GM12878 (cell line): ENCODE data around the gene MCEMP1. TPM values are rescaled to one million over a fixed set of nuclear protein-coding genes. Genes with fewer than 3 reads are reported as not detected.

Experiments used
- ATAC-seq: fragments of 200-7000 bp; cut with Tn5 transposase; 3 replicates; pipeline ENCODE4 v1.9.1; 2020; ENCODE audit warnings: mild to moderate bottlenecking, moderate library complexity
- BruUV-seq: library from RNA; stranded (reverse); fragments of 400-500 nt; replicated peaks from 2 replicates; lab custom pipeline; 2021; lab: Mats Ljungman, UMichigan
- CTCF ChIA-PET: fragments of 300-600 bp; sonication (Branson Sonifier 250); formaldehyde crosslinking; extraction: SDS; loops from one replicate; lab custom pipeline; 2021; ENCODE audit warnings: inconsistent platforms; lab: Yijun Ruan, JAX
- POLR2A ChIA-PET: fragments of 350-600 bp; formaldehyde crosslinking; extraction: SDS; loops from one replicate; lab custom pipeline; 2021; ENCODE audit warnings: inconsistent platforms; lab: Charles Lee
- RAD21 ChIA-PET: fragments of 300-600 bp; sonication (Branson Sonifier 250); formaldehyde crosslinking; loops from one replicate; lab custom pipeline; 2023; ENCODE audit warnings: antibody characterized with exemption; ENCODE audit not compliant: unreplicated experiment; lab: Charles Lee
- SMC1A ChIA-PET: fragments of 300-600 bp; sonication (Branson Sonifier 250); formaldehyde crosslinking; loops from one replicate; lab custom pipeline; 2023; ENCODE audit not compliant: unreplicated experiment, uncharacterized antibody; lab: Charles Lee
- DNase-seq: peaks from one replicate; pipeline ENCODE4 v3.0.0-alpha.2; 2011; ENCODE audit warnings: low read depth, low spot score
- FAIRE-seq: peaks from 3 replicates; lab custom pipeline; 2011; peaks lifted over from hg19 to GRCh38; lab: Jason Lieb, UNC
- H2AFZ ChIP-seq: 2 replicates; pipeline ENCODE4 v1.6.0; 2011; ENCODE audit warnings: low read depth, low read length, control low read depth; ENCODE audit not compliant: control insufficient read depth
- H3K27ac ChIP-seq: 2 replicates; pipeline ENCODE4 v1.5.1; 2011; ENCODE audit warnings: control low read depth; ENCODE audit not compliant: control insufficient read depth, insufficient read depth
- H3K27me3 ChIP-seq, 2 experiments: replicated peaks in 1 of 2; 2 replicates each; pipeline versions ENCODE4 v1.6.0 to v1.6.1; 2011; ENCODE audit warnings: low read length in 1 of 2; ENCODE audit not compliant: control insufficient read depth in 2 of 2, insufficient read depth in 2 of 2
- H3K36me3 ChIP-seq, 2 experiments: 2 replicates each; pipeline ENCODE4 v1.5.1; 2011; ENCODE audit warnings: low read length in 1 of 2; ENCODE audit not compliant: control insufficient read depth in 2 of 2, insufficient read depth in 2 of 2
- H3K4me1 ChIP-seq: 2 replicates; pipeline ENCODE4 v1.6.1; 2011; ENCODE audit warnings: mild to moderate bottlenecking, low read length, moderate library complexity, mixed read lengths; ENCODE audit not compliant: control insufficient read depth, insufficient read depth
- H3K4me2 ChIP-seq: 2 replicates; pipeline ENCODE4 v1.6.0; 2011; ENCODE audit warnings: control low read depth; ENCODE audit not compliant: control insufficient read depth, insufficient read depth
- H3K4me3 ChIP-seq: fragments of 200-600 bp; sonication (generic); 2 replicates; pipeline ENCODE4 v1.5.1; 2016
- H3K79me2 ChIP-seq: 2 replicates; pipeline ENCODE4 v1.6.0; 2011; ENCODE audit warnings: low read length; ENCODE audit not compliant: control insufficient read depth, insufficient read depth
- H3K9ac ChIP-seq: 2 replicates; pipeline ENCODE4 v1.8.0; 2011; ENCODE audit warnings: low read length, control low read depth, mixed read lengths; ENCODE audit not compliant: control insufficient read depth, insufficient read depth
- H3K9me3 ChIP-seq: replicated peaks from 3 replicates; pipeline ENCODE4 v1.5.1; 2011; ENCODE audit warnings: mild to moderate bottlenecking, low read length; ENCODE audit not compliant: control insufficient read depth, insufficient read depth
- H4K20me1 ChIP-seq: 2 replicates; pipeline ENCODE4 v1.6.0; 2011; ENCODE audit not compliant: control insufficient read depth, insufficient read depth
- HCFC1 ChIP-seq: fragments of 150-350 bp; IDR thresholded peaks from 2 replicates; pipeline ENCODE4 v1.6.1; 2014; ENCODE audit warnings: low read length
- KAT2A ChIP-seq: conservative IDR thresholded peaks from 2 replicates; pipeline ENCODE4 v1.6.1; 2011; ENCODE audit warnings: low read depth, low read length; ENCODE audit not compliant: control insufficient read depth
- POLR2A ChIP-seq: IDR thresholded peaks from 2 replicates; pipeline ENCODE4 v1.6.1; 2011; ENCODE audit warnings: low read depth, mild to moderate bottlenecking, low read length
- WGBS: methylation state at CpG from one replicate; pipeline ENCODE4 v1.1.6; 2016; ENCODE audit warnings: low lambda C conversion rate; ENCODE audit not compliant: insufficient replicate concordance, insufficient coverage; ENCODE audit errors: missing lambda C conversion rate; 5-methylcytosine and 5-hydroxymethylcytosine counted together
- in situ Hi-C: fragments of 300-500 bp; cut with MboI; formaldehyde crosslinking; loops from 9 replicates; pipeline ENCODE4 v1.14.3; 2018; ENCODE audit warnings: mixed read lengths
- intact Hi-C: fragments of 100-400 bp; cut with micrococcal nuclease; formaldehyde crosslinking; loops from one replicate; pipeline ENCODE4 v1.14.2; 2022; ENCODE audit not compliant: unreplicated experiment
- polyA plus RNA-seq, 11 experiments: library from polyadenylated mRNA; depleted of rRNA in 4 of 11; unstranded in 6 of 11; stranded (reverse) in 5 of 11; fragments of >200 nt; fragmentation: Nextera tagmentation in 4 of 11; fragmentation: Illumina TruSeq in 1 of 11; extraction: Ambion mirVana in 4 of 11; extraction: Trizol in 1 of 11; gene quantifications; 1 replicate in 1 of 11; 2 replicates in 10 of 11; pipeline versions ENCODE4 v1.2.1 to v1.2.3, GENCODE V29; 2011 to 2016; ENCODE audit warnings: inconsistent platforms in 2 of 11, missing spikeins in 2 of 11, low read depth in 1 of 11
- total RNA-seq, 4 experiments: library from RNA; depleted of rRNA in 3 of 4; stranded (reverse); fragments of >200 nt in 3 of 4; fragmentation: Illumina TruSeq in 1 of 4; extraction: Trizol in 1 of 4; gene quantifications; 2 replicates each; pipeline versions ENCODE4 v1.2.1 to v1.2.3, GENCODE V29; 2013 to 2021

The MCEMP1 gene
- total and polyA plus RNA-seq, 10 of the 15 experiments (the other 5 are each of a cell fraction or from before 2014, with no cell fraction given), result 0.08 to 0.55 (median 0.26) TPM; not detected in 1

GRCh38 chr19:7640803-7641202, 36.1 kb upstream of the MCEMP1 start (continued):
- TF ChIP-seq KAT2A, result no peak

- TF ChIP-seq HCFC1 (no peak), POLR2A (peak; percentile 36; the same call in 1 of the 2 replicates)
Observed at GRCh38 chr19:7641290-7642276, 35.3 kb upstream of the MCEMP1 start.

More at GRCh38 chr19:7641290-7642276, 35.3 kb upstream of the MCEMP1 start:
- WGBS, result 92% methylated on average over 40 of the region's 43 CpGs
- ATAC-seq, result no peak
- no peak for FAIRE-seq
- H3K4me3 ChIP-seq, result no peak overlapping the region
- no peak for DNase-seq
- peaks cover 16% of the 10 kb centered on the region for H3K79me2 ChIP-seq
- no peak overlapping the region for H3K27ac ChIP-seq
- in situ Hi-C loops, result no loop called here
- SMC1A ChIA-PET, result no interaction called here
- H3K4me1 ChIP-seq, result peaks cover 9% of the 10 kb centered on the region
- CTCF ChIA-PET, result interaction anchor here (1.2 kb wide), 1 partner anchor 73 kb away, joined by 3 read pairs; no protein-coding TSS in a partner anchor
- H2AFZ ChIP-seq, result no peak overlapping the region
- H3K36me3 ChIP-seq, result peaks cover 0 to 7% of the 10 kb centered on the region in 2 experiments; a peak in 3 of 4 replicates
- no peaks in the 10 kb centered on the region for H3K27me3 ChIP-seq
- RAD21 ChIA-PET, result no interaction called here
- intact Hi-C loops, result no loop called here
- no peak overlapping the region for H3K4me2 ChIP-seq
- no peaks in the 10 kb centered on the region for H4K20me1 ChIP-seq
- POLR2A ChIA-PET, result interaction anchor here (0.6 kb wide), 1 partner anchor 22 kb away, joined by 3 read pairs; no protein-coding TSS in a partner anchor
- no peak overlapping the region for H3K9ac ChIP-seq
- no peaks in the 10 kb centered on the region; the same call in 2 of the 3 replicates for H3K9me3 ChIP-seq
- BruUV-seq, result no TSS peak
